HG03097 (cell line): ENCODE results near the gene INAVA.
"Not testable (repeated sequence)": the region's sequence is repeated elsewhere in the genome, so short reads cannot be mapped to it uniquely, and the experiment has no call there.

Experiments
- ATAC-seq: cut with Tn5 transposase; IDR thresholded peaks from one replicate; pipeline ENCODE4 v1.9.1; 2021; ENCODE audit not compliant: unreplicated experiment, low FRiP score

INAVA gene

GRCh38 chr1:200959411-200959921, 64.8 kb downstream of the INAVA start:
- ATAC-seq = no peak

GRCh38 chr1:200960236-200960947, 65.7 kb downstream of the INAVA start:
- no peak for ATAC-seq

GRCh38 chr1:200960948-200961340, 66.2 kb downstream of the INAVA start:
- no peak for ATAC-seq

GRCh38 chr1:200962151-200962550, 67.5 kb downstream of the INAVA start:
- not testable (repeated sequence) for ATAC-seq

- ATAC-seq = no peak
Observed at GRCh38 chr1:200962631-200963030, 67.9 kb downstream of the INAVA start.

GRCh38 chr1:200963076-200963475, 68.4 kb downstream of the INAVA start:
- ATAC-seq = no peak

GRCh38 chr1:200963888-200964287, 69.2 kb downstream of the INAVA start:
- not testable (repeated sequence) for ATAC-seq
